K562 (cell line): ENCODE results near the gene MSI1. TPM values are rescaled to one million over a fixed set of nuclear protein-coding genes. Genes with fewer than 3 reads are reported as not detected.

Experiments used
- ATAC-seq: fragments of 200-7000 bp; cut with Tn5 transposase; 3 replicates; pipeline ENCODE4 v1.9.1; 2020; ENCODE audit warnings: moderate library complexity
- BruUV-seq: library from RNA; stranded (reverse); fragments of 400-500 nt; replicated peaks from 2 replicates; lab custom pipeline; 2021; lab: Mats Ljungman, UMichigan
- CTCF ChIA-PET: fragments of 300-600 bp; formaldehyde crosslinking; extraction: SDS; loops from one replicate; lab custom pipeline; 2021; ENCODE audit warnings: low intra/inter-chr PET ratio; lab: Yijun Ruan, JAX
- POLR2A ChIA-PET: fragments of 300-600, 350-650 bp; sonication (Branson Sonifier 250); formaldehyde crosslinking; extraction: SDS; loops from one replicate; lab custom pipeline; 2021; ENCODE audit warnings: antibody characterized with exemption, inconsistent platforms; lab: Yijun Ruan, JAX
- DNase-seq, 4 experiments: peaks; one replicate each; pipeline versions ENCODE4 v3.0.0 to v3.0.0-alpha.2; 2011 to 2018; ENCODE audit warnings: low spot score in 3 of 4, mixed read lengths in 3 of 4; ENCODE audit errors: extremely low read depth in 1 of 4
- FAIRE-seq: peaks from 2 replicates; lab custom pipeline; 2011; peaks lifted over from hg19 to GRCh38; lab: Jason Lieb, UNC
- H2AFZ ChIP-seq: 2 replicates; pipeline ENCODE4 v1.6.0; 2011; ENCODE audit warnings: low read depth, low read length, control low read depth, inconsistent platforms
- H3K27ac ChIP-seq: fragments of 200-600 bp; 3 replicates; pipeline ENCODE4 v1.8.0; 2011; ENCODE audit warnings: low read depth, mild to moderate bottlenecking, control low read depth, inconsistent platforms, low read length, moderate library complexity, mixed read lengths; ENCODE audit errors: extremely low read depth
- H3K27me3 ChIP-seq, 2 experiments: fragments of 300-600 bp in 1 of 2; 2 replicates in 1 of 2; 3 replicates in 1 of 2; pipeline versions ENCODE4 v1.6.0 to v1.8.0; 2011; ENCODE audit warnings: inconsistent platforms in 2 of 2, low read length in 2 of 2, mild to moderate bottlenecking in 1 of 2, mixed read lengths in 1 of 2, moderate library complexity in 1 of 2; ENCODE audit not compliant: control insufficient read depth in 2 of 2, insufficient read depth in 2 of 2
- H3K36me3 ChIP-seq: fragments of 300-600 bp; 3 replicates; pipeline ENCODE4 v1.8.0; 2011; ENCODE audit warnings: mild to moderate bottlenecking, low read length, inconsistent platforms; ENCODE audit not compliant: control insufficient read depth, insufficient read depth
- H3K4me1 ChIP-seq, 2 experiments: fragments of 200-600 bp in 1 of 2; replicated peaks in 1 of 2; 2 replicates in 1 of 2; 3 replicates in 1 of 2; pipeline versions ENCODE4 v1.5.1 to v1.8.0; 2011; ENCODE audit warnings: inconsistent platforms in 2 of 2, low read length in 2 of 2, mild to moderate bottlenecking in 1 of 2, mixed read lengths in 1 of 2, moderate library complexity in 1 of 2; ENCODE audit not compliant: control insufficient read depth in 2 of 2, insufficient read depth in 2 of 2
- H3K4me2 ChIP-seq: 2 replicates; pipeline ENCODE4 v1.6.1; 2011; ENCODE audit warnings: low read length, control low read depth, inconsistent platforms, mixed read lengths; ENCODE audit not compliant: insufficient read depth
- H3K4me3 ChIP-seq: fragments of 200-600 bp; sonication (generic), shearing (Covaris generic); 2 replicates; pipeline ENCODE4 v1.5.1; 2016; ENCODE audit warnings: control low read depth, inconsistent platforms
- H3K79me2 ChIP-seq: fragments of 200-600 bp; 3 replicates; pipeline ENCODE4 v1.8.0; 2011; ENCODE audit warnings: low read length, inconsistent platforms; ENCODE audit not compliant: control insufficient read depth, insufficient read depth
- H3K9ac ChIP-seq, 2 experiments: 2 replicates each; pipeline versions ENCODE4 v1.6.0 to v1.6.1; 2011; ENCODE audit warnings: low read depth in 2 of 2, low read length in 2 of 2, control low read depth in 1 of 2, inconsistent platforms in 1 of 2, mild to moderate bottlenecking in 1 of 2, mixed read lengths in 1 of 2; ENCODE audit not compliant: insufficient read depth in 1 of 2
- H3K9me1 ChIP-seq: one replicate; pipeline ENCODE4 v1.6.0; 2011; ENCODE audit warnings: inconsistent platforms, mild to moderate bottlenecking, low read length, moderate library complexity; ENCODE audit not compliant: control insufficient read depth, insufficient read depth
- H3K9me3 ChIP-seq: replicated peaks from 2 replicates; pipeline ENCODE4 v1.5.1; 2011; ENCODE audit warnings: low read depth, low read length, inconsistent platforms; ENCODE audit not compliant: control insufficient read depth, insufficient read depth
- H4K20me1 ChIP-seq: replicated peaks from 2 replicates; pipeline ENCODE4 v1.6.1; 2011; ENCODE audit warnings: low read length, inconsistent platforms, mixed read lengths; ENCODE audit not compliant: control insufficient read depth, insufficient read depth
- CBX8 ChIP-seq: fragments of 200-600 bp; sonication (generic); IDR thresholded peaks from 2 replicates; pipeline ENCODE4 v1.6.1; 2012; ENCODE audit warnings: borderline replicate concordance, mixed run types, low read depth, mild to moderate bottlenecking, moderate library complexity, mixed read lengths, low read length, control low read depth, inconsistent platforms; ENCODE audit not compliant: poor library complexity, severe bottlenecking; ENCODE audit errors: extremely low read depth
- HIVEP1 ChIP-seq: fragments of 250-450 bp; sonication (Bioruptor Pico); IDR thresholded peaks from 2 replicates; pipeline ENCODE4 v1.4.0; 2020; ENCODE audit warnings: mild to moderate bottlenecking
- PYGO2 ChIP-seq: fragments of 450-650 bp; IDR thresholded peaks from 2 replicates; pipeline ENCODE4 v1.6.1; 2016; ENCODE audit warnings: mild to moderate bottlenecking, missing genetic modification characterization, moderate library complexity, missing compliant biosample characterization
- RBM22 ChIP-seq: fragments of 200-400 bp; formaldehyde crosslinking; IDR thresholded peaks from 2 replicates; pipeline ENCODE4 v1.6.1; 2018; ENCODE audit warnings: low read length, low read depth; ENCODE audit not compliant: poor library complexity, severe bottlenecking
- RBM25 ChIP-seq: fragments of 200-400 bp; formaldehyde crosslinking; IDR thresholded peaks from 2 replicates; pipeline ENCODE4 v1.6.1; 2018; ENCODE audit warnings: low read length, low read depth, moderate library complexity; ENCODE audit not compliant: severe bottlenecking
- SRSF1 ChIP-seq: fragments of 200-400 bp; formaldehyde crosslinking; IDR thresholded peaks from 2 replicates; pipeline ENCODE4 v1.6.1; 2017; ENCODE audit warnings: mild to moderate bottlenecking, low read depth, low read length, moderate library complexity
- TCF7 ChIP-seq: sonication (generic); IDR thresholded peaks from 2 replicates; pipeline ENCODE4 v1.6.1; 2016; ENCODE audit warnings: antibody characterized with exemption, borderline replicate concordance
- ZNF436 ChIP-seq: fragments of 250-450, 450-650 bp; sonication (Bioruptor Pico); formaldehyde crosslinking; IDR thresholded peaks from 2 replicates; pipeline ENCODE4 v1.7.0; 2020; ENCODE audit warnings: mild to moderate bottlenecking
- WGBS: fragments of 100-300 bp; shearing (Covaris generic); methylation state at CpG from one replicate; pipeline ENCODE4 v1.1.6; 2016; ENCODE audit warnings: low coverage, mixed read lengths; ENCODE audit not compliant: insufficient coverage; ENCODE audit errors: missing lambda C conversion rate; 5-methylcytosine and 5-hydroxymethylcytosine counted together
- in situ Hi-C: fragments of 300-500 bp; cut with MboI; formaldehyde crosslinking; loops from 4 replicates; pipeline ENCODE4 v1.15.0; 2018; ENCODE audit warnings: inconsistent platforms, mixed read lengths
- intact Hi-C: fragments of 100-400 bp; cut with micrococcal nuclease; formaldehyde crosslinking; loops from 2 replicates; pipeline ENCODE4 v1.14.2; 2022
- polyA plus RNA-seq, 8 experiments: library from polyadenylated mRNA; depleted of rRNA in 4 of 8; stranded (reverse) in 5 of 8; unstranded in 3 of 8; fragments of >200 nt; fragmentation: Nextera tagmentation in 2 of 8; fragmentation: Illumina TruSeq in 1 of 8; extraction: Ambion mirVana in 2 of 8; extraction: Trizol in 1 of 8; gene quantifications; 2 replicates each; pipeline versions ENCODE4 v1.2.1 to v1.2.3, GENCODE V29; 2011 to 2014; ENCODE audit warnings: inconsistent platforms in 1 of 8, missing spikeins in 1 of 8
- total RNA-seq, 7 experiments: library from RNA; depleted of rRNA in 6 of 7; stranded (reverse); fragments of >200 nt in 6 of 7; fragmentation: Illumina TruSeq in 2 of 7; extraction: Trizol in 2 of 7; gene quantifications; 2 replicates each; pipeline versions ENCODE4 v1.2.1 to v1.2.3, GENCODE V29; 2011 to 2021; ENCODE audit warnings: low replicate concordance in 1 of 7

The MSI1 gene
- total and polyA plus RNA-seq, 9 of the 15 experiments (the other 6 are each of a cell fraction or from before 2014, with no cell fraction given): 0.16 TPM; not detected in 8

DNA sequence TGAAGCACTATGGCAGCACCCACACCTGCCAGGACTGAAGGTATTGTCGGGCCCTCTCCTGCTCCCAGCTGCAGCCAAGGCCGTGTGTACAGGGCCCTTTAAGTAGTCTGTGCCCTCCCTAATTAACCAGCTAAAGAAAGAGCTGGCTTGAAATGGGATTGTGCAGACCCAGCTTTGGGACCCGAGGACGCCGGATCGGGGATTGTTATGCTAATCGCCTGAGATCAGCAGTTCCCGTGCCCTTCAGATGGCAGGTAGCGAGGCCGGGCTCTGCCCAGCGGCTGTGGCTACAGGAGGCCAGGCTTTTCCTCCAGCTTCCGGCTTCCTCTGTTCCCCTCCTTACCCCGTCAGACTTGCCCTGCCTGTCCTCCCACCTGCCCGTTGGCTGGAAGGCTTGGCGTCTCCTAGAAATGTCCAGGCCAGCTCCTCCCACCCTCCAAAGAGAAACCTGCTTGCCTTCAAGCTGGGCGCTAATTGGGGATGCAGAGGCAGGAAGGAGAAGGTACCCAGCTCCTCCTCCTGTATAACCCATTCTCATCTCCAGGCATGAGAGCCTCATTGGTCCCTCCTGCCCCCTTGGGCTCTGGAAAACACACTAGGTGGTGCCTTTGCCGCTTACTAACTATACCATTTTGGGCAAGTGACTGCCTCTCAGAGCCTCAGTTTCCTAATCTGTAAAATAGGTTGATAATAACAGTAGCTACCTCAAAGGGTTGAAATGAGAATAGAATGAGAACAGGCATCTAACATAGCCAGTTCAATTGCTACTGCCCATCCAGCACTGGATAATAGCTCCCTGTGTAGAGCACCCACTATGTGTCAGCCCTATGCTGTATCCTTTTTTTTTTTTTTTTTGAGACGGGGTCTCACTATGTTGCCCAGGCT, 25.8 kb upstream of the MSI1 start:
- FAIRE-seq (no peak), DNase-seq (no peak)
- Histone ChIP-seq H3K9me1 (no peaks in the 10 kb centered on the region), H3K27ac (no peak overlapping the region), H3K79me2 (no peaks in the 10 kb centered on the region), H3K4me3 (no peak overlapping the region), H4K20me1 (peaks cover 6% of the 10 kb centered on the region; the same call in 1 of the 2 replicates)
- BruUV-seq: no TSS peak
- in situ Hi-C loops: no loop called here
- TF ChIP-seq RBM22 (no peak), ZNF436 (no peak), PYGO2 (tag) (no peak), CBX8 (no peak), TCF7 (no peak), SRSF1 (no peak), RBM25 (peak; percentile 67), HIVEP1 (CRISPR knock-in tag) (no peak)
- TF ChIP-seq, all 486 proteins: peak for 1
- Histone ChIP-seq H3K9me3 (no peaks in the 10 kb centered on the region), H2AFZ (no peak overlapping the region), H3K9ac (no peak overlapping the region), H3K36me3 (no peaks in the 10 kb centered on the region), H3K27me3 (peaks cover 28 to 48% of the 10 kb centered on the region in 2 experiments), H3K4me1 (peaks cover 0 to 7% of the 10 kb centered on the region in 2 experiments; a peak in 1 of 5 replicates), H3K4me2 (no peak overlapping the region)
- CTCF ChIA-PET: no interaction called here
- ATAC-seq: no peak; the same call in 2 of the 3 replicates
- intact Hi-C loops: no loop called here
- POLR2A ChIA-PET: interaction anchor here (0.6 to 1.1 kb wide), 6 partner anchors 10 to 1310 kb away, joined by 3 to 6 read pairs (median 4); no protein-coding TSS in a partner anchor
- WGBS: 6% methylated on average over 17 of the region's 18 CpGs
